ENCODE measurements around the gene GRIN2C. TPM values are rescaled to one million over a fixed set of nuclear protein-coding genes. Genes with fewer than 3 reads are reported as not detected.

Gene GRIN2C
- polyA plus RNA-seq, 3 donors from 2014 or later: 0.66 TPM; not detected in 2

DNA sequence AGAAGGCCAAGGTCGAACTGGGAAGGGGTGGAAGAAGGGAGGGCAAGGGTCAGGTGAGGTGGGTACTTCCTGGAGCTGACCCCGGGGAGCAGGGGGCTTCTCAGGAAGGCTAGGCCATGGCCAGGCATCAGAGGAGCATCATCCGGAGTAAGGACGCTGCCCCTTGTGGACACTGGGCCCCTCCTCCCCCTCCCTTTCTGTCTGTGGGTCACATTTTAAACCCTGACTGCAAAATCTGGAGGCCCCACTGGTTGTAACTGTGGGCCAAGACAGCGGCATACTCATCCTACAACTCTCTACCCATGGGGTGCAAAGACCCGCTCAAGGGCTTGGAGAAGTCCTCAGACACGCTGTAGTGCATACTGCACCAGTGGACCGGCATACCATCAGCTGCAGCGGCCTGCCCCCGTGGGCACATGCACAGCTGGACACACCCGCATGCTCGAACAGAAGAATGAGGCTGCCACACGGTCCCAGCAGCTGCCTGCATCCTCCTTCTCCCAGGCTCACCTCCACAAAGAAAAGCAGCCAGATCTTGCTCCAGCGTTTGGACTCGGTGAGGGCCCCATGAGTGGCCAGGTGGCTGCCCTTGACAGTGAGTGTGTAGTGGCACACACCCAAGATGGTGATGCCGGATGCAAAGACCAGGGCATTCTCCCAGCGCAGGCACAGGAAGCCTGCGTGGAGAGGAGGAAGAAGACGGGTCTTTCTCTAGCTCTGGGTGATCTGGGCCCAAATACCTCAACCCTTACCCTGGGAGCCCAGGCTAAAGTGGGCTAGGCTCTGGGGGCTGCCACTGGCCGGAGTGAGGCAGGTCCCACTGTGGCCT is 32.5 kb upstream of the GRIN2C start:
- Mint-ChIP-seq H3K36me3 (no peaks in the 10 kb centered on the region), H3K4me1 (peaks cover 0 to 3% of the 10 kb centered on the region in 2 donors), H3K9me3 (no peaks in the 10 kb centered on the region), H3K4me3 (no peak overlapping the region), H3K27me3 (ENCODE audit: low read depth in 3 of 3) (peaks cover 8 to 21% (median 13%) of the 10 kb centered on the region in 3 donors), H3K27ac (no peak overlapping the region)
- DNase-seq: no peak

DNA sequence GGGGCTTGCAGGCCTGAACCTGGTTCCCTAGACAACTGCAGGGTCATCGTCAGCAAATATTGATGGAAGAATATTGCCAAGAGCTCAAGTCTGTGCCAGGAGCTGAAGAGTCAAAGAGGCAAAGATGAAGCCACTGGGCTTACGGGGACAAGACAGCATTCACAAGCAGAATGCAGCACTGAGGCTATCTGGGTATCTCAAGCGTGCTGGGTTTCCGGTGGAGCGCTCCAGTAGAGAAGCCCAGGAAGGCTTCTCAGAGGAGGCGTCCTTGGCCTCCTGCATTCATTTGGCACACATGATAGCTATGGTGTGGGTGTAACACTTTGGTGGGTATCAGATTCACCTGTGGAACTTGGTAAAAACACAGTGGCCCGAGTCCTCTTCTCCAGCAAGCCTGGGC is 30.9 kb upstream of the GRIN2C start:
- Mint-ChIP-seq H3K9me3 (no peaks in the 10 kb centered on the region), H3K27me3 (ENCODE audit: low read depth in 3 of 3) (peaks cover 8 to 20% (median 12%) of the 10 kb centered on the region in 3 donors), H3K27ac (no peak overlapping the region), H3K4me1 (peaks cover 0 to 3% of the 10 kb centered on the region in 2 donors), H3K36me3 (no peaks in the 10 kb centered on the region), H3K4me3 (no peak overlapping the region)
- DNase-seq: no peak

DNA sequence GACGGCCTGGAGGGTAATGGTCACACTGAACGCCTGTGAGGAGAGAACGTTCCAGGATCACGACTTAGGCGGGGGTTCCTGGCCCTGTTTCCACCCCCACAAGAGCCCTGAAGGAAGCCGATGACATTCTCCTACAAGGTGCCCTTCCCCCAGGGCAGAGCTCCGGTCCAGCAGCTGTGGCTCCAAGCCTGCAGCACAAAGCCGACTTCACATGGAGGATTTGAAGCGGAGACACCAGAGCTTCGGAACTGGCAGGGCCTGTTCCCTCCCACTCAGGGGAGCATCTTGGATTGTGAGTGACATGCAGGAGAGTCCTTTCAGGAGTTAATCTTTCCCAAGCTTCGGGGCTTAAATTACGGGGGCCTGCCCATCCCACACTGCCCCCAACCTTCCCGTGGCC is 28.8 kb upstream of the GRIN2C start:
- Mint-ChIP-seq H3K36me3 (no peaks in the 10 kb centered on the region), H3K27me3 (ENCODE audit: low read depth in 3 of 3) (peaks cover 5 to 20% (median 9%) of the 10 kb centered on the region in 3 donors), H3K27ac (no peak overlapping the region), H3K9me3 (no peaks in the 10 kb centered on the region), H3K4me1 (no peaks in the 10 kb centered on the region), H3K4me3 (no peak overlapping the region)
- DNase-seq: no peak

DNA sequence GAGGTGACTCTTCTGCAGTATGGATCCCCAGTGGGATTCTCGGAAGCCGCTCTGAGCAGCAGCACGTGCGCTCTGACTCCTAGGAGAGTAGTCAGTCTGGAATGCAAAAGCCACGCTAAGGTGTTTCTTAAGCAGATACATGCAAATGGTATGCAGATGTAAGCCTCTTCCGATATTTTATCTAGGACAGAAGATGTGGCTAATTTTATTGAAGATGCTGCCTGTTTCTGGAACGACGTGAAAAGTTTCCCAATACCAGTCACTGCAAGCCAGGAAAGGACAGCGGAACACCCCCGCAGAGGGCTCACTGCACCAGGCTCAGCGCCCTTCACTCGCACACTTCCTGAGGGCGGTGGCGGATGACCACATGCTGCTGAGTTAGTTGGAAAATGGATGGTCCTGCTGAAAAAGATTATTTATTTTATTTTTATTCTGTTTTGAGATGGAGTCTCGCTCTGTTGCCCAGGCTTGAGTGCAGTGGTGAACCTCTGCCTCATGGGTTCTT is 23.6 kb upstream of the GRIN2C start:
- Mint-ChIP-seq H3K27ac (no peak overlapping the region), H3K27me3 (ENCODE audit: low read depth in 3 of 3) (peaks cover 2 to 13% (median 8%) of the 10 kb centered on the region in 3 donors), H3K4me1 (no peaks in the 10 kb centered on the region), H3K36me3 (no peaks in the 10 kb centered on the region), H3K9me3 (no peaks in the 10 kb centered on the region), H3K4me3 (no peak overlapping the region)
- no peak for DNase-seq

DNA sequence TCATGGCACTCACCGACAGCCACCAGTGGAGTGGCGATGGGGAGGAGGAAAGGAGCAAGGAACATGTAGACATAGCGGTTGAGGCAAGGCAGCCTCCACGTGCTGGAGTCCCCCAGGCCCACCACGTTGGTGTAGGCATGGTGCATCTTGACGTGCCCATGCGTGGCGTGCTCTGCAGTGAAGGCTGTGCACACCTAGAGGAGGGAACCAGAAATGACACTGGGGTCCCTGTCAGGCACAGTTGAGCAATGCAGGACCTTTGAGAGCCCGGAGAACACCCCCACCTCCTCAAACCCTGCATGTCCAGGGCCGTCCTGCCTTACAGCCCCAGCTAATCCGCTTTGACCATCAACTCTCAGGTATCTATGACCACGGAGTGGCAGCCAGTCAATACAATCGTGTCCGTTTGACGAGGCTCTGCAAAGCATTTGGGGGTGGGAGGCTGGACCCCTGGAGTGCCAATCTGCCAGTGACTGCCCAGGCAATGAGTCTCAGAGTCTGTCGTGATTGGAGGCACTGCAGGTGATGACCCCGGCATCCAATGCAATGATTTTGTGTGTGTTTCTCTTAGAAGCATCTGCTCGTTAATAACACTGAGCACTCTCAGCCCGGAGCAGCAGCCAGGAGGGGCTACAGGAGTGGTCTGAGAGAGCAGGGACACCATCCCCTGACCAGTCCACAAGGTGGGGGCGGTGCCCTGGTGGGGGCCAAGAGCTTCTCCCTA is 23.0 kb upstream of the GRIN2C start:
- no peak overlapping the region for H3K27ac Mint-ChIP-seq
- DNase-seq: no peak
- no peaks in the 10 kb centered on the region for H3K9me3 Mint-ChIP-seq
- no peaks in the 10 kb centered on the region for H3K4me1 Mint-ChIP-seq
- H3K36me3 Mint-ChIP-seq: no peaks in the 10 kb centered on the region
- no peak overlapping the region for H3K4me3 Mint-ChIP-seq
- peaks cover 2 to 13% (median 8%) of the 10 kb centered on the region in 3 donors for H3K27me3 Mint-ChIP-seq (ENCODE audit: low read depth in 3 of 3)

DNA sequence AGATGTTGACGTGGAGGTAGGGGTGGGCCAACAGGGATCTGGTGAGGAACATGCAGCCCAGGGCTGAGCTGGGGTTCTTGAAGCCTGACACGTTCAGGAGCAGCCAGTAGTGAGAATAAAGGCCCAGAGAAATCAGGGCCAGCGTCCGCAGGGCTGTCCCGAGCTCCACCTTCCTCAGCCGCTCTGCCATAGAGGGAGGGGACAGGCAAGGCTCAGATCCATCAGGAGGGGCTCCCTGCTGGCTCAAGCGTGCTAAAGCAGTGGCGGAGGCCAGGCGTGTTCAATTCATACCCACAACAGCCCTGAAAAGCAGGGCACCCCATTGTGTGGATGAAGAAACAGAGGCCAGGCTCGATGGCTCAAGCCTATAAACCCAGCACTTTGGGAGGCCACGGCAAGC is 21.4 kb upstream of the GRIN2C start:
- no peak for DNase-seq
- Mint-ChIP-seq H3K36me3 (no peaks in the 10 kb centered on the region), H3K27ac (no peak overlapping the region), H3K4me3 (no peak overlapping the region), H3K27me3 (ENCODE audit: low read depth in 3 of 3) (peaks cover 0 to 10% (median 8%) of the 10 kb centered on the region in 3 donors), H3K4me1 (no peaks in the 10 kb centered on the region), H3K9me3 (no peaks in the 10 kb centered on the region)

DNA sequence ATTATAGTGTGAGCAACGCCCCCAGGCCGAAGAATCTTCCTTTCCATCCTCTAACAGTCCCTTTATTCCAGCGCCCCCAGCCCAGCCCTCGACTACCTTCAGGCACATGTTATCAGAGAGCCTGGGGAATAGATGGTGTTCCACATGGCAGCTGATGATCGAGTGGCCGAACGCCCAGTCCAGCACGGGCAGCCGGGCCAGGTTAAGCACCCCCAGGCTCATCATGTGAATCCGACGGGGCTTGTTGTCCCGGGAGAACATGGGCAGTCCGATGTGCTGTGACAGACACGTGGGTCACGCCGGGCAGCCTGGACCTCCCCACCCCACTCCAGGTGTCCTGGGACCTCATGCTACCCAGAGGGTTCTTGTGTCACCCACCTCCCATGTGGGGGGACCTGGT is 19.6 kb upstream of the GRIN2C start:
- Mint-ChIP-seq H3K4me3 (no peak overlapping the region), H3K36me3 (no peaks in the 10 kb centered on the region), H3K27ac (no peak overlapping the region), H3K4me1 (no peaks in the 10 kb centered on the region), H3K9me3 (no peaks in the 10 kb centered on the region), H3K27me3 (ENCODE audit: low read depth in 3 of 3) (peaks cover 0 to 9% (median 5%) of the 10 kb centered on the region in 3 donors)
- no peak for DNase-seq

DNA sequence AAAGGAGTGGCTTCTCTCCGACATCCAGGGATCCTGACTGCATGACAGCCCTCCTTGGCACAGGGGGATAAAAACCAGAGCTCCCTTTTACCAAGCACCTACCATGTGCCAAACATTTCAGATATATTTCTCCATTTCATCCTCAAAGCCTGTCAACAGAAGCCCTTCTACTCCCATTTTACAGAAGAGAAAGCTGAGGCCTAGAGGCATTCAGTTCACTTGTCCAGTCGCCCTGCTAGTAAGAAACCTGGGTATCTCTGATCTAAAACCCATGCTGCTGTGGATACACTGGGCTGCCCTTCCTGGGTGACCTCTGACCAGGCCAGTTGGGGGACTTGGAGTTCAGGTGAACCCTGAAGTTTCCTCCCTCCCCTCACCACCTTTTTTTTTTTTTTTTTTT is 19.0 kb upstream of the GRIN2C start:
- Mint-ChIP-seq H3K4me3 (no peak overlapping the region), H3K36me3 (no peaks in the 10 kb centered on the region), H3K27ac (no peak overlapping the region), H3K4me1 (peaks cover 5% of the 10 kb centered on the region in 2 donors), H3K27me3 (ENCODE audit: low read depth in 3 of 3) (peaks cover 0 to 7% (median 2%) of the 10 kb centered on the region in 3 donors), H3K9me3 (no peaks in the 10 kb centered on the region)
- DNase-seq: no peak

DNA sequence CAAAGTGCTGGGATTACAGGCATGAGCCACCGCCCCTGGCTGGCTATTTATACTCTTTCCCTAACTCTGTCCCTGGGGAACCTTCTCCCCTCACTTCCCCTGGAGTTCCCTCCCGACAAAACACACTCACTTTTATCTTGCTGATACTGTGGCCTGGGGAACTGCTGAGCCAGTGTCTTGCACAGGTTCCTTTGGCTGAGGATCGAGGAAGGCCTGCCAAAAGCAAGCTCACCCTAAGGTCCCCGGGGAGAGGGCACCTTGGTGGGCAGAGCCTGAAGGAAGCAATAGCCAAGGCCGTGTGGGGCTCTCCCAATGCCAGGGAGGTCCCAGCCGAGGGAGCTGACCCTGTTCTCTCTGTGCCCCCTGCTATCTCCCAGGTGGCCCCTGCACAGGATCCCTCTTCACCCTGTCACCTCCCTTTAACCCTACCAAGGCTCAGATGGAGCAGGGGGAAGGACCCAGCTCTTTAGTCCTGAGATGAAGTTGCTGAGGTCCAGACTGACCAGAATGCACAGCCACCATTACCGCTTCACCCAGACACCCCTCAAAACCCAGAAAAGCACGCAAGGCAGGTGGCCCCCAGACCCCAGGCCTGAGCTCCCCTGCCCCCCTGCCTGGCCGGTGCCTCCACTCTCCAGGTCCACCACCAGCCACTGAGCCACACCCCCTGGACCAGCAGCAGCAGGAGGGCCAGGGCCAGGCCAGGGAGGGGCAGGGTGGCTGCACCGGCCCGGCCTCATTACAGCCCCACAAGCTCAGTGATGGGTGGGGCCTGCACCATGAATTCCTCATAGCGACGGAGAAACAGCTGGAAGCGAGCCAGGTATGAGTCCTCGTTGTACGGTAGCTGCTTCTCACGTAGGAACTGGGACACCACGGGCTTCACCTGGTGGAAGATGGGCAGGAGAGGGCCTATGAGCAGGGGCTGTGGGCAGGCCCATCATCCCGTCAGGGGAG is 18.2 kb upstream of the GRIN2C start:
- no peak overlapping the region for H3K4me3 Mint-ChIP-seq
- H3K36me3 Mint-ChIP-seq: no peaks in the 10 kb centered on the region
- no peak for DNase-seq
- no peaks in the 10 kb centered on the region for H3K9me3 Mint-ChIP-seq
- H3K27me3 Mint-ChIP-seq (ENCODE audit: low read depth in 3 of 3): peaks cover 5 to 9% (median 8%) of the 10 kb centered on the region in 3 donors
- H3K4me1 Mint-ChIP-seq: peaks cover 6 to 9% of the 10 kb centered on the region in 2 donors
- no peak overlapping the region for H3K27ac Mint-ChIP-seq

DNA sequence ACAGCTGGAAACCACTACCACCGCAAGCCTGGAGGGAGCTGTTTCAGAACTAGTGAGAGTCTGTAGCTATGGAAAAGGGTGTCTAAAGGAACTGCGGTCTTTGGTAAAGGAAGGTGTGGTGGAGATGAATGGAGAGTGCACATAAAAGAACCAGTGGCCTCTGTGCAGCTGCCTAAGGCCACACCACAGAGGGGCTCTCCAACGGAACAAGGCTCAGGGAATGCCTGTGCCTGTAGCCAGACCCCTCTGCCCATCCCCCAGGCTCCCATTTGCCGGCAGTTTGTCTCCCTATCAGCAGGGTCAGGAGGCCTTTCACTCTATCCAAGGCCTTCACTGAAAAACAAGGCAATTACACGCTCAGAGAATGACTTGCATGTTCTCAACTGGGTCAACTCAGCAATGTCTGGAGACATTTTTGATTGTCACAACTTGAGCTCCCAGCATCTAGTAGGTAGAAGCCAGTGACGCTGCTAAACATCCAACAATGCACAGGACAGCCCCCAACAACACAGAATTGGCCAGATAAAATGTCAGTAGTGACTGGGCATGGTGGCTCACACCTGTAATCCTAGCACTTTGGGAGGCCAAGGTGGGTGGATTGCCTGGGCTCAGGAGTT is 16.4 kb upstream of the GRIN2C start:
- Mint-ChIP-seq H3K27ac (no peak overlapping the region), H3K4me1 (peaks cover 14 to 19% of the 10 kb centered on the region in 2 donors), H3K27me3 (ENCODE audit: low read depth in 3 of 3) (peaks cover 7 to 8% (median 8%) of the 10 kb centered on the region in 3 donors), H3K36me3 (no peaks in the 10 kb centered on the region), H3K9me3 (no peaks in the 10 kb centered on the region), H3K4me3 (no peak overlapping the region)
- DNase-seq: no peak

DNA sequence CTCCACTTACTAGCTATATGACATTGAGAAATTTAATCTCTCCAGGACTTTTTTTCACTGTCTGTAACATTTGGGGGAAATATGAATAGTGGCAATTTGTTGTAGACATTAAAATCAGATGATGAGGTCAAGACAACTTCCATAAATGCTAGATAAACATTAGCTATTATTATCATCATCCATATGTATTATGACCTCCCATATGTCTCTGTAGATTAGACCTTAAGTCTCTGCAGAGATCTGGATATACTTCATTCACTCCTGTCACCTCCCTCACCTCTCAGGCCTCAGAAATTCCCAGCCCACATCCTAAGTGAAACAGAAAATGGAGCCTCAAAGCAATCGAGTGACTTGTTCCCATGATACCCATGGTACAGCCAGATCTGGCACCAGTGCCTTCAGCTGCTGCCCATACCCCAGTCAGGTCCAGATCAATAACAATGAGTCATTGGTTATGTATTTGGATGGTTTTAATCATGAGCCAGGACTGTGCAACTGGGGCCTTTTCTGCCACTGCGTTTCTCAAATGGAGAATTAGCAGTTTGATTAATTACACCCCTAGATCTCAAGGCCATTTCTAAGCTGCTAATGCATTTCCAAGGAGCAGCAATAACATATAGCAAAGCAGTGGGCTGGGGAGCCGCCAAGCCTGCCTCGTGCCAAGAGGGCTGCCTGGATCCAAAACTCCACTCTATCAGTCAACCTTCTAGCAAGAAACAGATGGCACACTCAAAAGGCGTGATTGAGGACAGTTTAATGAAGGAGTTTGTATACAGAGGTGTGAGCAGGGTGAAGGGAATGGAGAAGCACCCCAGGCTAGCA is 15.7 kb upstream of the GRIN2C start:
- peak overlapping the region in 1 of 6 donors; percentile 2 for H3K27ac Mint-ChIP-seq

DNA sequence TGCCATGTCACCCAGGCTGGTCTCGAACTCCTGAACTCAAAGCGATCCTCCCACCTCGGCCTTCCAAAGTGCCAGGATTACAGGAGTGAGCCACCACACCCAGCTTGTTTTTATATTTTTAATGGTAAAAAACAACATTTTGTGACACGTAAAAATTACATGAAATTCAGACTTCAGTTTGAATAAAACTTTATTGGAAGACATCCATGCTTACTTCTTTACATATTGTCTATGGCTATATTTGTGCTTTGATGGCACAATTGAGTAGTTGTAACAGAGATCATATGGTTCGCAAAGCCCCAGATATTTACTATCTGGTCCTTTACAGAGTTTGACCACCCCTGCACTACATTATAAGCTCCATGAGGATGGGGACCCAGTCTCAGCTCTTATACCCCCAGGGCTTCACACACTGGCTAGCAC is 14.9 kb upstream of the GRIN2C start:
- Mint-ChIP-seq H3K27me3 (ENCODE audit: low read depth in 3 of 3) (peaks cover 8 to 10% (median 10%) of the 10 kb centered on the region in 3 donors), H3K27ac (peak overlapping the region in 1 of 6 donors; percentile 12), H3K4me3 (peak overlapping the region in 1 of 5 donors; percentile 14), H3K9me3 (no peaks in the 10 kb centered on the region), H3K4me1 (peaks cover 14 to 19% of the 10 kb centered on the region in 2 donors), H3K36me3 (no peaks in the 10 kb centered on the region)
- DNase-seq: no peak

More for the DNA sequence above, 15.7 kb upstream of the GRIN2C start:
- Mint-ChIP-seq H3K4me1 (peaks cover 14 to 19% of the 10 kb centered on the region in 2 donors), H3K27me3 (ENCODE audit: low read depth in 3 of 3) (peaks cover 8 to 10% (median 8%) of the 10 kb centered on the region in 3 donors), H3K9me3 (no peaks in the 10 kb centered on the region), H3K36me3 (no peaks in the 10 kb centered on the region), H3K4me3 (no peak overlapping the region)
- no peak for DNase-seq
